Keratinocyte (primary cell): ENCODE results near the gene KLHL29. TPM values are rescaled to one million over a fixed set of nuclear protein-coding genes. Genes with fewer than 3 reads are reported as not detected.

Experiments used
- DNase-seq: peaks from one replicate; pipeline ENCODE4 v3.0.0-alpha.2; 2011; ENCODE audit warnings: low read depth, missing footprints, low spot score
- FAIRE-seq: peaks from 2 replicates; lab custom pipeline; 2011; peaks lifted over from hg19 to GRCh38; lab: Jason Lieb, UNC
- H2AFZ ChIP-seq: 2 replicates; pipeline ENCODE4 v1.6.0; 2012; ENCODE audit warnings: low read length, control low read depth, inconsistent platforms; ENCODE audit not compliant: control insufficient read depth
- H3K27ac ChIP-seq: 2 replicates; pipeline ENCODE4 v1.5.1; 2011; ENCODE audit warnings: low read length; ENCODE audit not compliant: control insufficient read depth, insufficient read depth
- H3K27me3 ChIP-seq: 3 replicates; pipeline ENCODE4 v1.6.0; 2011; ENCODE audit warnings: low read length; ENCODE audit not compliant: control insufficient read depth, insufficient read depth; ENCODE audit errors: extremely low read depth
- H3K36me3 ChIP-seq, 2 experiments: 2 replicates in 1 of 2; 3 replicates in 1 of 2; pipeline ENCODE4 v1.5.1; 2011; ENCODE audit warnings: low read length in 2 of 2, mild to moderate bottlenecking in 1 of 2; ENCODE audit not compliant: control insufficient read depth in 2 of 2, insufficient read depth in 2 of 2; ENCODE audit errors: extremely low read depth in 1 of 2
- H3K4me1 ChIP-seq: 3 replicates; pipeline ENCODE4 v1.5.1; 2011; ENCODE audit warnings: low read length; ENCODE audit not compliant: control insufficient read depth, insufficient read depth; ENCODE audit errors: extremely low read depth
- H3K4me2 ChIP-seq: 3 replicates; pipeline ENCODE4 v1.6.0; 2011; ENCODE audit warnings: low read depth, low read length; ENCODE audit not compliant: control insufficient read depth, insufficient read depth; ENCODE audit errors: extremely low read depth
- H3K4me3 ChIP-seq, 3 experiments: fragments of 200-600 bp in 1 of 3; sonication (generic) in 1 of 3; 2 replicates in 2 of 3; 3 replicates in 1 of 3; pipeline ENCODE4 v1.5.1; 2011 to 2016; ENCODE audit warnings: low read length in 3 of 3, mild to moderate bottlenecking in 3 of 3, control low read depth in 2 of 3, inconsistent platforms in 1 of 3, low read depth in 1 of 3, mixed read lengths in 1 of 3, mixed run types in 1 of 3, moderate library complexity in 1 of 3; ENCODE audit not compliant: control insufficient read depth in 2 of 3, insufficient read depth in 2 of 3; ENCODE audit errors: extremely low read depth in 1 of 3
- H3K79me2 ChIP-seq: 2 replicates; pipeline ENCODE4 v1.6.0; 2012; ENCODE audit warnings: low read length; ENCODE audit not compliant: control insufficient read depth, insufficient read depth
- H3K9ac ChIP-seq: 3 replicates; pipeline ENCODE4 v1.6.0; 2011; ENCODE audit warnings: low read length; ENCODE audit not compliant: control insufficient read depth, insufficient read depth; ENCODE audit errors: extremely low read depth
- H3K9me1 ChIP-seq: 3 replicates; pipeline ENCODE4 v1.6.0; 2011; ENCODE audit warnings: low read length; ENCODE audit not compliant: control insufficient read depth, insufficient read depth; ENCODE audit errors: extremely low read depth
- H3K9me3 ChIP-seq: 2 replicates; pipeline ENCODE4 v1.5.1; 2012; ENCODE audit warnings: low read depth, low read length; ENCODE audit not compliant: control insufficient read depth
- H4K20me1 ChIP-seq: 3 replicates; pipeline ENCODE4 v1.6.0; 2011; ENCODE audit warnings: low read length; ENCODE audit not compliant: control insufficient read depth, insufficient read depth; ENCODE audit errors: extremely low read depth
- CTCF ChIP-seq, 3 experiments: IDR thresholded peaks in 1 of 3; conservative IDR thresholded peaks in 1 of 3; optimal IDR thresholded peaks in 1 of 3; 2 replicates in 2 of 3; 3 replicates in 1 of 3; pipeline versions ENCODE3 to v1.5.1; 2011; ENCODE audit warnings: low read length in 3 of 3, mild to moderate bottlenecking in 3 of 3, moderate library complexity in 2 of 3, control low read depth in 1 of 3, inconsistent platforms in 1 of 3; ENCODE audit not compliant: insufficient read depth in 2 of 3; ENCODE audit errors: extremely low read depth in 1 of 3
- EZH2 ChIP-seq: IDR thresholded peaks from one replicate; pipeline ENCODE4 v1.6.1; 2012; ENCODE audit warnings: inconsistent platforms, mild to moderate bottlenecking, low read length, moderate library complexity
- dilution Hi-C: fragments of 300-500 bp; cut with MboI; formaldehyde crosslinking; loops from one replicate; pipeline ENCODE4 v1.7.0; 2020; ENCODE audit warnings: low sequenced_read_pairs; ENCODE audit not compliant: extremely low pct_ligation_motif_present
- polyA plus RNA-seq, 5 experiments: library from polyadenylated mRNA; depleted of rRNA in 3 of 5; stranded (reverse) in 3 of 5; stranded (forward) in 1 of 5; unstranded in 1 of 5; fragments of >200 nt; gene quantifications; 1 replicate in 1 of 5; 2 replicates in 3 of 5; 3 replicates in 1 of 5; pipeline versions ENCODE4 v1.2.1 to v1.2.3, GENCODE V29; 2011 to 2012; ENCODE audit warnings: missing spikeins in 2 of 5, low read depth in 1 of 5, low replicate concordance in 1 of 5

Gene KLHL29
- polyA plus RNA-seq, 1 donor (not counting 4 experiments of a cell fraction or from before 2014, with no cell fraction given) = 4.7 TPM

GRCh38 chr2:23693606-23693951 is 308.6 kb downstream of the KLHL29 start:
- DNase-seq (no peak), FAIRE-seq (no peak)
- Histone ChIP-seq H3K79me2 (no peaks in the 10 kb centered on the region), H3K9me1 (no peaks in the 10 kb centered on the region), H3K4me3 (no peak overlapping the region), H3K9ac (no peak overlapping the region), H2AFZ (no peak overlapping the region), H3K27ac (no peak overlapping the region), H4K20me1 (no peaks in the 10 kb centered on the region), H3K36me3 (peaks cover 8 to 22% of the 10 kb centered on the region in 2 experiments), H3K27me3 (no peaks in the 10 kb centered on the region), H3K4me1 (no peaks in the 10 kb centered on the region), H3K9me3 (no peaks in the 10 kb centered on the region), H3K4me2 (no peak overlapping the region)
- dilution Hi-C loops = no loop called here
- TF ChIP-seq CTCF (optimal IDR thresholded peaks at IDR 0.05 in 1 of 3, IDR thresholded peaks at IDR 0.05 in 1 of 3, conservative IDR thresholded peaks at IDR 0.05 in 1 of 3; ENCODE audit: extremely low read depth in 1 of 3, insufficient read depth in 2 of 3, low read length in 3 of 3) (no peak), EZH2 (no peak)

DNA sequence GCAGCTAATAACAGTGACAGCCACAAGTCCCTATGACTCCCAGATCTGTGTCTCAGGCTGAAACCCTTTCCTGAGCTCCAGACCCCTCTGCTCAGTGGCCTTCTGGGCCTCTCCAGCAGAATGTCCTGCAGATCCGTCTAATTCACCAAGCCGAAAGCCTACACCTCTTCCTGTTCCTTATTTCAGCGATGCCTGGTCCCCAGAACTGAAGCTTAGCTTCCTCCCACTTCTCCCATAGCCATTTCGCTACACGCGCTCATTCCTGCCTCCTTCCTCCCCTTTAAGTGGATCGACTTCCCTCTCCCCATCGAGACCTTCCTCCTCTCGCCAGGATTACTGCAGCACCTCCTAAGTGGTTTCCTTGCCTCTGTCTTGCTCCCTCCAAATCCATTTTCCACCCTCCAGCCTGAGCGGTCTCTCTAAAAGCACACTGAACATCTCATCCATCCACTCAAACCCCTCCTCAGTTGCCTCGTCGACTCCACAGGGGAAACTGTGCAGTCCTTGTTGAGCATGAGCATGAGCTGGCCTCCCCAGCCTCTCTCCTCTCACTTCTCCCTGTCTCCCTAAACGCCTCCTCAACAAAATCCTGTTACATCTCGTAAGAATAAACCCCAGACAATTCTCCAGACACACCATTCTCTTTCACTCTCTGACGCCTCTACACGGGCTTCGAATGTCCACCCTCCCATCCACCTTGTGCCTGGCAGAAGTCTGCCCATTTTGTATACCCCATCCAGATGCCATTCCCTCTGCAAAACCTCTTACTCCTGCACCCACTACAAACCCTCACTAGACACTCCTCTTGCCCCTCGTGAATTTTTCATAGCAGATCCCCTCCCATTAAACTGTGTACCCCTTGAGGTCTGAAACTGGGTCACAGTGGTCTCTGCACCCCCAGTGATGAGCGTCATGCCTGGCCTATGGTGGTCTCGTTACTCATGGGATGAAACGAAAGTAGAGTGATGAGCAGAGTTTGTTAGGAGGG is 309.4 kb downstream of the KLHL29 start:
- Histone ChIP-seq H2AFZ (no peak overlapping the region), H3K79me2 (no peaks in the 10 kb centered on the region), H3K9ac (no peak overlapping the region), H3K4me1 (no peaks in the 10 kb centered on the region), H3K36me3 (peaks cover 8 to 20% of the 10 kb centered on the region in 2 experiments), H3K27ac (no peak overlapping the region), H3K9me1 (no peaks in the 10 kb centered on the region), H4K20me1 (no peaks in the 10 kb centered on the region), H3K27me3 (no peaks in the 10 kb centered on the region), H3K4me2 (no peak overlapping the region), H3K9me3 (no peaks in the 10 kb centered on the region), H3K4me3 (no peak overlapping the region)
- dilution Hi-C loops = no loop called here
- DNase-seq (no peak), FAIRE-seq (no peak)
- TF ChIP-seq EZH2 = no peak
- TF ChIP-seq CTCF (optimal IDR thresholded peaks at IDR 0.05 in 1 of 3, IDR thresholded peaks at IDR 0.05 in 1 of 3, conservative IDR thresholded peaks at IDR 0.05 in 1 of 3; ENCODE audit: extremely low read depth in 1 of 3, insufficient read depth in 2 of 3, low read length in 3 of 3) = no peak
